ENCODE measurements around the gene IZUMO1. TPM values are rescaled to one million over a fixed set of nuclear protein-coding genes. Genes with fewer than 3 reads are reported as not detected.

The IZUMO1 gene
- total and polyA plus RNA-seq, 9 of the 15 experiments (the other 6 are each of a cell fraction or from before 2014, with no cell fraction given): 0.14 to 2.1 (median 0.73) TPM

GRCh38 chr19:48755084-48755641, 8.5 kb upstream of the IZUMO1 start, which contains the start of gene FGF21 (continued):
- TF ChIP-seq ZBTB9 (CRISPR knock-in tag; IDR thresholded peaks at IDR 0.05) (no peak), ZKSCAN1 (IDR thresholded peaks at IDR 0.05; ENCODE audit: low read depth, low read length) (no peak), CAMTA2 (CRISPR knock-in tag; conservative IDR thresholded peaks at IDR 0.05) (no peak), KLF16 (IDR thresholded peaks at IDR 0.05) (no peak), ZSCAN32 (CRISPR knock-in tag; IDR thresholded peaks at IDR 0.05) (no peak), ZNF436 (CRISPR knock-in tag; IDR thresholded peaks at IDR 0.05) (peak; percentile 41; the same call in 1 of the 2 replicates), DACH1 (IDR thresholded peaks at IDR 0.05; ENCODE audit: partially characterized antibody) (no peak), ZKSCAN8 (CRISPR knock-in tag; IDR thresholded peaks at IDR 0.05) (no peak), TOE1 (IDR thresholded peaks at IDR 0.05; ENCODE audit: borderline replicate concordance) (no peak), TOE1 (CRISPR knock-in tag; IDR thresholded peaks at IDR 0.05; ENCODE audit: borderline replicate concordance, low read depth) (no peak), NCOA6 (IDR thresholded peaks at IDR 0.05) (no peak), ZNF717 (CRISPR knock-in tag; IDR thresholded peaks at IDR 0.05) (no peak), ZNF77 (CRISPR knock-in tag; IDR thresholded peaks at IDR 0.05) (no peak), ATF7 (IDR thresholded peaks at IDR 0.05) (peak; percentile 73), USF1 (CRISPR knock-in tag; IDR thresholded peaks at IDR 0.05) (no peak), CBX1 (IDR thresholded peaks at IDR 0.05; ENCODE audit: low read depth) (no peak), ZNF217 (CRISPR knock-in tag; IDR thresholded peaks at IDR 0.05) (no peak), CBX2 (IDR thresholded peaks at IDR 0.05; ENCODE audit: insufficient read depth, low read length, poor library complexity, severe bottlenecking) (no peak), HIVEP1 (CRISPR knock-in tag; IDR thresholded peaks at IDR 0.05) (no peak), SIN3B (IDR thresholded peaks at IDR 0.05; ENCODE audit: low read depth) (no peak), CTBP1 (IDR thresholded peaks at IDR 0.05; ENCODE audit: borderline replicate concordance) (peak; percentile 92), CREB5 (CRISPR knock-in tag; IDR thresholded peaks at IDR 0.05) (no peak), TAL1 (IDR thresholded peaks at IDR 0.05) (no peak), MCM3 (IDR thresholded peaks at IDR 0.05) (no peak), IFI16 (CRISPR knock-in tag; IDR thresholded peaks at IDR 0.05) (no peak), BRD4 (IDR thresholded peaks at IDR 0.05) (no peak), RBM39 (optimal IDR thresholded peaks at IDR 0.05; ENCODE audit: low read depth, low read length) (no peak), MEIS2 (IDR thresholded peaks at IDR 0.05; ENCODE audit: partially characterized antibody) (no peak), CXXC5 (CRISPR knock-in tag; IDR thresholded peaks at IDR 0.05) (peak; percentile 45), ELF1 (tag; IDR thresholded peaks at IDR 0.05) (no peak), PYGO2 (tag; IDR thresholded peaks at IDR 0.05) (no peak), HDAC2 (IDR thresholded peaks at IDR 0.05) (peak; percentile 61)
